Neural crest cell (in vitro differentiated cells): Measurements from ENCODE around the gene UMAD1. TPM values are rescaled to one million over a fixed set of nuclear protein-coding genes. Genes with fewer than 3 reads are reported as not detected.

Source experiments
- DNase-seq: peaks from one replicate; pipeline ENCODE4 v3.0.0; 2021; ENCODE audit warnings: low read depth, mixed read lengths, low spot score
- H3K27ac Mint-ChIP-seq: one replicate; pipeline ENCODE4 v1.8.0; 2021; ENCODE audit warnings: mild to moderate bottlenecking, mixed read lengths; ENCODE audit not compliant: unreplicated experiment
- H3K27me3 Mint-ChIP-seq: 2 replicates; pipeline ENCODE4 v1.8.0; 2021; ENCODE audit warnings: low read depth, mild to moderate bottlenecking, mixed read lengths
- H3K36me3 Mint-ChIP-seq: 2 replicates; pipeline ENCODE4 v1.8.0; 2021; ENCODE audit warnings: low read depth, mild to moderate bottlenecking, mixed read lengths
- H3K4me1 Mint-ChIP-seq: 2 replicates; pipeline ENCODE4 v1.8.0; 2021; ENCODE audit warnings: mixed read lengths
- H3K4me3 Mint-ChIP-seq: one replicate; pipeline ENCODE4 v1.8.0; 2021; ENCODE audit warnings: mild to moderate bottlenecking, mixed read lengths
- H3K9me3 Mint-ChIP-seq: 2 replicates; pipeline ENCODE4 v1.8.0; 2021; ENCODE audit warnings: mixed read lengths
- CTCF ChIP-seq: fragments of 200-600 bp; sonication (generic); conservative IDR thresholded peaks from 2 replicates; pipeline ENCODE4 v1.5.0; 2021; ENCODE audit warnings: antibody characterized with exemption, mild to moderate bottlenecking
- total RNA-seq: library from RNA; stranded (reverse); gene quantifications from 2 replicates; pipeline ENCODE4 v1.2.1, GENCODE V29; 2021

Gene UMAD1
- total RNA-seq, 1 donor from 2014 or later = 9.8 TPM

- no peaks in the 10 kb centered on the region for H3K9me3 Mint-ChIP-seq
- no peaks in the 10 kb centered on the region for H3K36me3 Mint-ChIP-seq
- no peaks in the 10 kb centered on the region for H3K27me3 Mint-ChIP-seq
- H3K4me1 Mint-ChIP-seq = peaks cover 11% of the 10 kb centered on the region
- DNase-seq = no peak
- no peak for TF ChIP-seq CTCF
- H3K4me3 Mint-ChIP-seq = no peak overlapping the region
- no peak overlapping the region for H3K27ac Mint-ChIP-seq
These were observed 130.9 kb downstream of the UMAD1 start for GRCh38 chr7:7771452-7771851.

GRCh38 chr7:7772397-7772821 is 131.9 kb downstream of the UMAD1 start:
- Mint-ChIP-seq H3K27me3 (no peaks in the 10 kb centered on the region), H3K4me1 (peaks cover 11% of the 10 kb centered on the region), H3K9me3 (no peaks in the 10 kb centered on the region), H3K4me3 (no peak overlapping the region), H3K36me3 (no peaks in the 10 kb centered on the region), H3K27ac (no peak overlapping the region)
- TF ChIP-seq CTCF = no peak
- no peak for DNase-seq

- Mint-ChIP-seq H3K9me3 (no peaks in the 10 kb centered on the region), H3K27me3 (no peaks in the 10 kb centered on the region), H3K4me1 (peaks cover 11% of the 10 kb centered on the region), H3K36me3 (no peaks in the 10 kb centered on the region), H3K27ac (no peak overlapping the region), H3K4me3 (no peak overlapping the region)
- no peak for DNase-seq
- TF ChIP-seq CTCF = no peak
These were observed 133.1 kb downstream of the UMAD1 start for GRCh38 chr7:7773334-7774309.

GRCh38 chr7:7779888-7780287 is 139.3 kb downstream of the UMAD1 start:
- Mint-ChIP-seq H3K36me3 (no peaks in the 10 kb centered on the region), H3K4me1 (peaks cover 8% of the 10 kb centered on the region), H3K27me3 (no peaks in the 10 kb centered on the region), H3K9me3 (no peaks in the 10 kb centered on the region), H3K4me3 (no peak overlapping the region), H3K27ac (no peak overlapping the region)
- no peak for TF ChIP-seq CTCF
- no peak for DNase-seq

DNA sequence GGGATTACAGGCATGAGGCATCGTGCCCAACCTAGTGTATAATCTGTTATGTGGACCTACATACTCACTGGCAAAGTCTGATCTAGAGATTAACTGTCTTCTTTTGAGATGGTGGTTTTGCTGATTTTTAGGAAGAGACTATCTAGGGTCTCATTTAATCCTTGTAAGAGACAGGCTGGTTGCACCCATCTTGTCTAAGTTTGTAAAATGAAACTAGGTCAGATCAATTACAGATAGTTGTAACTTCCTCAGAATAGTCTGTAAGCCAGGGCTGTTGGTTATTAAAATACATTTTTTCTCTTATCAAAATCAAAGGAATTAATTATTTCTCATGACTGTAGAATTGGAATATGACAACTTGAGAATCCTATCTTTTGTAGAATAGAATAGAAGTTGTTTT is 142.4 kb downstream of the UMAD1 start:
- H3K4me1 Mint-ChIP-seq = peaks cover 15% of the 10 kb centered on the region
- no peaks in the 10 kb centered on the region for H3K36me3 Mint-ChIP-seq

More for the DNA sequence above, 142.4 kb downstream of the UMAD1 start:
- TF ChIP-seq CTCF = no peak
- no peaks in the 10 kb centered on the region for H3K9me3 Mint-ChIP-seq
- H3K27me3 Mint-ChIP-seq = no peaks in the 10 kb centered on the region
- H3K27ac Mint-ChIP-seq = no peak overlapping the region
- no peak overlapping the region for H3K4me3 Mint-ChIP-seq
- no peak for DNase-seq
